ENCODE measurements around the gene CRYBB2. TPM values are rescaled to one million over a fixed set of nuclear protein-coding genes. Genes with fewer than 3 reads are reported as not detected.

CRYBB2 gene
- total RNA-seq, 1 donor from 2014 or later, result not detected

GRCh38 chr22:25210793-25211192 is 8.6 kb upstream of the CRYBB2 start:
- H3K4me1 ChIP-seq, result no peaks in the 10 kb centered on the region
- H3K27me3 ChIP-seq, result no peaks in the 10 kb centered on the region
- TF ChIP-seq CTCF (IDR thresholded peaks at IDR 0.05) (no peak), POLR2AphosphoS5 (IDR thresholded peaks at IDR 0.05; ENCODE audit: insufficient read depth in 1 of 2, low read depth in 1 of 2) (no peak), POLR2A (IDR thresholded peaks at IDR 0.05) (no peak)
- DNase-seq (ENCODE audit: extremely low spot score in 2 of 2), result no peak
- no peak overlapping the region for H3K27ac ChIP-seq
- H3K4me3 ChIP-seq, result no peak overlapping the region
- no peaks in the 10 kb centered on the region for H3K9me3 ChIP-seq
- H3K36me3 ChIP-seq, result no peaks in the 10 kb centered on the region
- intact Hi-C loops (cut with DNase I), result no loop called here

DNA sequence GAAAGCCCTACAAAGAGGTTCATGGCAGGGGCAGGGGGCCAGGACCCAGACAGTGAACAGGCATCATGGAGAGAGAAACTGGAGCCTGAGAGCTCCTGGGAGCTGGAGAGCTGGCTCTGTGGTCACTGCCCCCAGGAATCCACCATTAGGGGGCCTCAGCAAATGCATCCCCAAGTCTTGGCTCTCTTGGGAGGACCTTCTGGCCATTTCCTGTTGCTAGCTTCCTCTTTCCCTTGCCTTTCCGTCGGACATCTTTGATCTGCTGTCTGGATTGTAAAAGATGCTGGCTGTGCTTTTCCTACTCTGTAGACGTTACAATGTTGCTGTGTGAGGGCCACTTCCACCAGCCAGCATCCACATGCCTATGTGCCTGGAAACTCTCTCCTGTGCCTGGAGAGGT is 7.1 kb upstream of the CRYBB2 start:
- intact Hi-C loops (cut with DNase I), result no loop called here
- Histone ChIP-seq H3K27me3 (no peaks in the 10 kb centered on the region), H3K4me1 (no peaks in the 10 kb centered on the region), H3K27ac (no peak overlapping the region), H3K4me3 (no peak overlapping the region), H3K36me3 (no peaks in the 10 kb centered on the region), H3K9me3 (no peaks in the 10 kb centered on the region)
- no peak for DNase-seq (ENCODE audit: extremely low spot score in 2 of 2)
- TF ChIP-seq POLR2A (IDR thresholded peaks at IDR 0.05), result no peak
- TF ChIP-seq CTCF (IDR thresholded peaks at IDR 0.05), result no peak
- no peak for TF ChIP-seq POLR2AphosphoS5 (IDR thresholded peaks at IDR 0.05; ENCODE audit: insufficient read depth in 1 of 2, low read depth in 1 of 2)

DNA sequence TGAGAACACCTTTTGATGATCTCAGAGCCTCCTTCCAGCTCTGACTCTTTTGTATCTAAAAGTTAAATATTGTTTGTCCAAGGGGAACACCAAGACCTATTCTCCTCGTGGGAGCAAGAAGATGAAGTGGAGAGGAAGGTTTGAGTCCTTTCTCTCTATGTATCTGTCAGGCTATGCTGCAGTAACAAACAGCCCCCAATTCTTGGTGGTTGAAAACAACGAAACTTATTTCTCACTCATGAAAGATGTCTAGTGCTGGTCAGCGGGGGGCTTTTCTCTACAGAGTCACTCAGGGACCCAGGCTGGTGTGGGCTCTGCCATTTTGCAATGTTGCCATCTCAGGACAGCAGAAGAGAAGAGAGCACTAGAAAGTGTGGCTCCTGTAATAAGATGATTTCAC is 6.2 kb upstream of the CRYBB2 start:
- no peak overlapping the region for H3K27ac ChIP-seq
- no peak for TF ChIP-seq CTCF (IDR thresholded peaks at IDR 0.05)
- no peak for TF ChIP-seq POLR2A (IDR thresholded peaks at IDR 0.05)
- TF ChIP-seq POLR2AphosphoS5 (IDR thresholded peaks at IDR 0.05; ENCODE audit: insufficient read depth in 1 of 2, low read depth in 1 of 2), result no peak
- H3K27me3 ChIP-seq, result no peaks in the 10 kb centered on the region
- H3K4me1 ChIP-seq, result no peaks in the 10 kb centered on the region
- no peak overlapping the region for H3K4me3 ChIP-seq
- H3K9me3 ChIP-seq, result no peaks in the 10 kb centered on the region
- no peak for DNase-seq (ENCODE audit: extremely low spot score in 2 of 2)
- intact Hi-C loops (cut with DNase I), result no loop called here
- no peaks in the 10 kb centered on the region for H3K36me3 ChIP-seq

- DNase-seq (ENCODE audit: extremely low spot score in 2 of 2), result no peak
- intact Hi-C loops (cut with DNase I), result no loop called here
- H3K27me3 ChIP-seq, result no peaks in the 10 kb centered on the region
- no peaks in the 10 kb centered on the region for H3K36me3 ChIP-seq
- H3K9me3 ChIP-seq, result no peaks in the 10 kb centered on the region
- TF ChIP-seq POLR2A (IDR thresholded peaks at IDR 0.05) (no peak), POLR2AphosphoS5 (IDR thresholded peaks at IDR 0.05; ENCODE audit: insufficient read depth in 1 of 2, low read depth in 1 of 2) (no peak), CTCF (IDR thresholded peaks at IDR 0.05) (no peak)
- H3K4me1 ChIP-seq, result no peaks in the 10 kb centered on the region
- no peak overlapping the region for H3K4me3 ChIP-seq
- H3K27ac ChIP-seq, result no peak overlapping the region
These were observed 3.2 kb upstream of the CRYBB2 start for GRCh38 chr22:25216230-25216629.

- no peaks in the 10 kb centered on the region for H3K9me3 ChIP-seq
- H3K36me3 ChIP-seq, result no peaks in the 10 kb centered on the region
- no peak overlapping the region for H3K27ac ChIP-seq
- intact Hi-C loops (cut with DNase I), result no loop called here
- no peak overlapping the region for H3K4me3 ChIP-seq
- no peaks in the 10 kb centered on the region for H3K27me3 ChIP-seq
- no peaks in the 10 kb centered on the region for H3K4me1 ChIP-seq
- DNase-seq (ENCODE audit: extremely low spot score in 2 of 2), result no peak
- no peak for TF ChIP-seq CTCF (IDR thresholded peaks at IDR 0.05)
- TF ChIP-seq POLR2AphosphoS5 (IDR thresholded peaks at IDR 0.05; ENCODE audit: insufficient read depth in 1 of 2, low read depth in 1 of 2), result no peak
- no peak for TF ChIP-seq POLR2A (IDR thresholded peaks at IDR 0.05)
These were observed 556 bp downstream of the CRYBB2 start for GRCh38 chr22:25219948-25220442.
